ENCODE results near the gene SSTR4. TPM values are rescaled to one million over a fixed set of nuclear protein-coding genes. Genes with fewer than 3 reads are reported as not detected.

The SSTR4 gene
- total RNA-seq, 1 experiment from 2014 or later = not detected

- ChIA-PET POLR2A (no interaction called here), CTCF (interaction anchor here (1.2 kb wide), 1 partner anchor 23 kb away, joined by 3 read pairs; no protein-coding TSS in a partner anchor), RAD21 (ENCODE audit: low non-redundant PET in 1 of 2, low total read pairs in 2 of 2, uncharacterized antibody in 2 of 2, unreplicated experiment in 2 of 2) (no interaction called here)
- H3K9me2 ChIP-seq (ENCODE audit: insufficient read depth) = no peaks in the 10 kb centered on the region
- no peak overlapping the region for H3K4me3 ChIP-seq (replicated peaks in 1 of 2; ENCODE audit: low read depth in 1 of 2, low read length in 2 of 2)
- H3K27me3 ChIP-seq (ENCODE audit: insufficient read depth, low read length) = peaks cover 13% of the 10 kb centered on the region
- no peak overlapping the region for H2AFZ ChIP-seq (ENCODE audit: low read depth, low read length, poor library complexity, severe bottlenecking)
- H3K27ac ChIP-seq (ENCODE audit: low read depth, low read length) = no peak overlapping the region
- DNase-seq (ENCODE audit: low read depth, low spot score) (no peak), ATAC-seq (no peak)
- no peaks in the 10 kb centered on the region for H3K79me2 ChIP-seq (ENCODE audit: insufficient read depth, low read length)
- H3K9ac ChIP-seq (ENCODE audit: low read length) = no peak overlapping the region
- no peak for TF ChIP-seq REST (IDR thresholded peaks at IDR 0.05; ENCODE audit: low read depth)
- TF ChIP-seq EGR1 (IDR thresholded peaks at IDR 0.05; ENCODE audit: low read depth) = no peak
- no peak for TF ChIP-seq EZH2 (IDR thresholded peaks at IDR 0.05)
- TF ChIP-seq POLR2A (IDR thresholded peaks at IDR 0.05; ENCODE audit: borderline replicate concordance, extremely low read depth, insufficient read depth, insufficient read length) = no peak
- no peak for TF ChIP-seq RAD21 (IDR thresholded peaks at IDR 0.05; ENCODE audit: low read depth)
- no peak for TF ChIP-seq ZFX (IDR thresholded peaks at IDR 0.05)
- TF ChIP-seq CTCF (IDR thresholded peaks at IDR 0.05 in 2 of 3, conservative IDR thresholded peaks at IDR 0.05 in 1 of 3; ENCODE audit: borderline replicate concordance in 1 of 3, insufficient read depth in 1 of 3, low read depth in 2 of 3, low read length in 2 of 3) = no peak
- no peak for TF ChIP-seq POLR2AphosphoS5 (IDR thresholded peaks at IDR 0.05; ENCODE audit: low read depth, low read length)
- TF ChIP-seq JUND (IDR thresholded peaks at IDR 0.05) = no peak
- TF ChIP-seq ELF1 (IDR thresholded peaks at IDR 0.05; ENCODE audit: borderline replicate concordance, low read depth) = no peak
- no peak for TF ChIP-seq EZH2phosphoT487 (IDR thresholded peaks at IDR 0.05; ENCODE audit: borderline replicate concordance)
- TF ChIP-seq, protein P1, sequence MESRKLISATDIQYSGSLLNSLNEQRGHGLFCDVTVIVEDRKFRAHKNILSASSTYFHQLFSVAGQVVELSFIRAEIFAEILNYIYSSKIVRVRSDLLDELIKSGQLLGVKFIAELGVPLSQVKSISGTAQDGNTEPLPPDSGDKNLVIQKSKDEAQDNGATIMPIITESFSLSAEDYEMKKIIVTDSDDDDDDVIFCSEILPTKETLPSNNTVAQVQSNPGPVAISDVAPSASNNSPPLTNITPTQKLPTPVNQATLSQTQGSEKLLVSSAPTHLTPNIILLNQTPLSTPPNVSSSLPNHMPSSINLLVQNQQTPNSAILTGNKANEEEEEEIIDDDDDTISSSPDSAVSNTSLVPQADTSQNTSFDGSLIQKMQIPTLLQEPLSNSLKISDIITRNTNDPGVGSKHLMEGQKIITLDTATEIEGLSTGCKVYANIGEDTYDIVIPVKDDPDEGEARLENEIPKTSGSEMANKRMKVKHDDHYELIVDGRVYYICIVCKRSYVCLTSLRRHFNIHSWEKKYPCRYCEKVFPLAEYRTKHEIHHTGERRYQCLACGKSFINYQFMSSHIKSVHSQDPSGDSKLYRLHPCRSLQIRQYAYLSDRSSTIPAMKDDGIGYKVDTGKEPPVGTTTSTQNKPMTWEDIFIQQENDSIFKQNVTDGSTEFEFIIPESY (IDR thresholded peaks at IDR 0.05; ENCODE audit: extremely low read depth, insufficient replicate concordance, low read length) = no peak
- TF ChIP-seq YY1 (IDR thresholded peaks at IDR 0.05; ENCODE audit: extremely low read depth, insufficient replicate concordance, low read depth, low read length) = no peak
- no peak for TF ChIP-seq CBX3 (IDR thresholded peaks at IDR 0.05; ENCODE audit: low read depth)
- no peak for TF ChIP-seq ATF3 (IDR thresholded peaks at IDR 0.05)
- no peak for TF ChIP-seq SIN3A (IDR thresholded peaks at IDR 0.05; ENCODE audit: low read depth)
- TF ChIP-seq SRF (IDR thresholded peaks at IDR 0.05; ENCODE audit: low read depth) = no peak
- no peak for TF ChIP-seq TCF7L2 (IDR thresholded peaks at IDR 0.05; ENCODE audit: borderline replicate concordance, extremely low read depth, insufficient read depth, insufficient read length)
- no peak for TF ChIP-seq CEBPB (IDR thresholded peaks at IDR 0.05; ENCODE audit: low read depth)
- H3K4me2 ChIP-seq (ENCODE audit: low read length) = no peak overlapping the region
- no peaks in the 10 kb centered on the region; a peak in 1 of 4 replicates for H3K36me3 ChIP-seq (ENCODE audit: control insufficient read depth in 1 of 2, insufficient read depth in 2 of 2, low read length in 2 of 2)
- no peaks in the 10 kb centered on the region for H4K20me1 ChIP-seq (ENCODE audit: insufficient read depth)
- no peaks in the 10 kb centered on the region for H3K9me3 ChIP-seq (ENCODE audit: control insufficient read depth in 1 of 2, insufficient read depth in 1 of 2, low read depth in 1 of 2, low read length in 2 of 2)
- no TSS peak for BruUV-seq (replicated peaks)
- intact Hi-C loops (cut with micrococcal nuclease) = loop anchor here (1.0 kb wide), 1 partner anchor 389 kb away; no protein-coding TSS in a partner anchor
- H3K4me1 ChIP-seq (ENCODE audit: control insufficient read depth in 1 of 2, insufficient read depth in 2 of 2, low read length in 2 of 2) = no peaks in the 10 kb centered on the region
Observed at GRCh38 chr20:23079926-23080325, 44.8 kb downstream of the SSTR4 start.

Data from HCT116 (cell line).